IPS DF 19.7 (cell line): Measurements from ENCODE around the gene ADGRE3.
"Not testable (repeated sequence)": the region's sequence is repeated elsewhere in the genome, so short reads cannot be mapped to it uniquely, and the experiment has no call there.

Experiments
- DNase-seq: peaks from one replicate; pipeline ENCODE4 v3.0.0-alpha.2; 2013; ENCODE audit warnings: low read depth, low spot score

ADGRE3 gene

DNA sequence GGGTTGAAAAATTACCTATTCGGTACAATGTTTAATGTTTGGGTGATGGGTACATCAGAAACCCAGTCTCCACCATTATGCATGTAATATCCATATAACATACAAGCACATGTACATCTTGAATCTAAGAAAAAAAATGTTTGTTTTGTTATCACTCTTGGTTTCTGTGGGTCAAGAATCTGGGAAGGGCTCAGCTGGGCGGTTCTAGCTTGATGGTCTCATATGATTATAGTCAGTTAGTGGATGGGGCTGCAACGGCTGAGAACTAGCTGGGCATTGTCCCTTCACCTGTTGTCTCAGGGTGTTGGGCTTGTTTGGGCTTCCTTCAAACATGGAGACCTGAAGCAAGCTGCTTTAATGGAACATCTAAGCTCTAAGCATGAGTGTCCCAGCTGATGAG lies 4.7 kb downstream of the ADGRE3 start:
- no peak for DNase-seq

DNA sequence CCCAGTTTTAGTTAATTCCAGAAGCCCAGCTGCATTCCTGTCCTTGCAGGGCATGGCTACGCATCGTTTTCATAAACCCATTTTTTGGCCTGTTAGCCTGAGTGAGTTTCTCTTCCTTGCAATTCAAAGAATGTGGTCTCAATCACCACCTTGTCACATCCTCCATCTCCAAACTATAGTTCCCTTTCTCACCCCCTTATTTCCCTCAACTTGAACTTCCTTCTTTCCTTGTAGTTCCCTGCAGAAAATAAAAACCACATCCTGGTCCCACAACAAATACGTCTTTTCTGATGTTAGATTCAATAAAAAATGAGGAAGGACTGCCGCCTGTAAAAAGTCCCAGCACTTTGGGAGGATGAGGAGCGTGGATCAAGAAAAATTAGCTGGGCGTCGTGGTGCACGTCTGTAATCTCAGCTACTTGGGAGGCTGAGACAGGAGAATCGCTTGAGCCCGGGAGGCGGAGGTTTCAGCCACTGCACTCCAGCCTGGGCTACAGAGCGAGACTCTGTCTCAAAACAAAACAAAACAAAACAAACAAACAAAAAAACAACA lies 13.2 kb downstream of the ADGRE3 start:
- no peak for DNase-seq

DNA sequence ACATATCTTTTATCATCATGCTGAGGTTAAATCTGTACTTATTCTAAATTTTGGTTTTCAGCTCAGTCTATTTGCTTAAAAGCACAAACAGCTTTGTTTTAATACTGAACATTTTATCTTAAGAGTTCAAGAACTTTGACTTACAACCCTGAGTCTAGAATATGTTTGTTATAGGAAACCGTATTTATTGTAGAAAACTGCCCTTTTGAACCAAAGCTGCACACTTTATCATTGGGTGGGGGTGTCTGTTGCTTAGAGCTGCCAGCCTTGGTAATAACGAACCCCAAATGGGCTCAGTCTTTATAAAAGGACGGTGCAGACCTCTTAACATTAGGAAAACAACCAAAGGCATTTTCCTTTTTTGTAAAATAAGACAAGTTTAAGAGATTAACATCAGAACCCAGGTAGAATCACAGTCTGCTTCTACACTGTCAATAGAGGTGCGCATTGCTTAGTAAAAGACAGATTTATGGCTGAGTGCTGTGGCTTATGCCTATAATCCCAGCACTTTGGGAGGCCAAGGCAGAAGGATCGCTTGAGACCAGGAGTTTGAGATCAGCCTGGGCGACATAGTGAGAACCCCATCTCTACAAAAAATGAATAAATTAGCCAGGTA lies 14.7 kb downstream of the ADGRE3 start:
- no peak for DNase-seq

DNA sequence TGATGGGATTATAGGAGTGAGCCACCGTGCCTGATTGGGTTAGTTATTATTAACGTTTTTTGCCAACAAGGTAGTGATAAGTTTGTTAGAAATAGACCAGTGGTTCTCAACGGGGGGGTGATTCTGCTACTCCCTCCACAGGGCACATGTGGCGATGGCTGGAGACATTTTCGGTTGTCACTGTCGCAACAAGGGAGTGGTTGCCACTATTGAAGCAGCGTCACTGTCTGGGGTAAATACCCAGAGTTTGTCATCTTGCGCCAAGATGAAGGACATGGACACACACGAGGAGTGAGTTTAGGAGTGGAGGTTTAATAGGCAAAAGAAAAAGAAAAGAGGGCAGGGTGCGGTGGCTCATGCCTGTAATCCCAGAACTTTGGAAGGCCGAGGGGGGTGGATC lies 18.9 kb downstream of the ADGRE3 start:
- DNase-seq: no peak

DNA sequence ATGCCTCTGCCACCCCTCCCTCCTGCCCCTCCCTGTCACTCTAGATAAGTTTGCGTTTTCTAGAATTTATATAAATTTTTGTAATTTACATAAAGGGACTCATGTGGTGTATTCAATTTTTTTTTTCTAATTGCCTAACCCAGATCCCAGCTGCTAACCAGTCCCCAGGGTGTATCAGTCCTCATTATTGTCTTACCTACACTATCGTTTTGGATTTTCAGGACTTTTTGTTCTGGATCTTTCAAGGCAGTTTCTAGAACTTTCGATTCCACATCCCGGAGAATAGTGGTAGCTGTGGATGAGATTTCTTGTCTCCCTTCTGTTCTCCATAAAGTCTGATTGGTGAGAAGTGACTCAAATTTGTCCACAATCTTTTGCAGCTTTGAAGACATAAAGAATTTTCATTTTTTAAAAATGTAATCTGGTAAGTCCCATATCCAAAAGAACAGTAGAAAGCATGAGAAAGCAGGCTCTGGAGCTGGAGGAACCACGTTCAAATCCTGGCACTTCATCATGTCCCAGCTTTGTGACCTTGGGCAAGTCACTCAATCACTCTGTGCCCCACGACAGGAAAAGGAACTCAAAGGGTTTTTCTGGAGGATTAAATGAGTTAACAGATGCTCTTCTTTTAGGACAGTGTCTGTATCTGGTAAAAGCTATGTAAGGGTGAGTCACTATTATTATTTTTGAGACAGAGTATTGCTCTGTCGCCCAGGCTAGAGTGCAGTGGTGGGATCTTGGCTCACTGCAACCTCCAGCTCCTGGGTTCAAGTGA lies 19.7 kb downstream of the ADGRE3 start:
- no peak for DNase-seq

DNA sequence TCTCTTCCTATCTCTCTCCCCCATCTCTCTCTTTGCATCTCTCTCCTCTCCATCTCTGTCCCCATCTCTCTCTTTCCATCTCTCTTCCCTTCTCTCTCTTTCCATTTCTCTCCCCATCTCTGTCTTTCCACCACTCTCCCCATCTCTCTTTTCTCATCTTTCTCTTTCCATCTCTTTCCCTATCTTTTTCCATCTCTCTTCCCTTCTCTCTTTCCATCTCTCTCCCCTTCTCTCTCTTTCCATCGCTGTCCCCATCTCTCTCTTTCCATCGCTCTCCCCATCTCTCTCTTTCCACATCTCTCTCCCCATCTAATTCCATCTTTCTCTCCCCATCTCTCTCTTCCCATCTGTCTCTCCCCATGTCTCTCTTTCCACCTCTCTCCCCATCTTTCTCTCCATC lies 24.5 kb downstream of the ADGRE3 start:
- DNase-seq: no peak

DNA sequence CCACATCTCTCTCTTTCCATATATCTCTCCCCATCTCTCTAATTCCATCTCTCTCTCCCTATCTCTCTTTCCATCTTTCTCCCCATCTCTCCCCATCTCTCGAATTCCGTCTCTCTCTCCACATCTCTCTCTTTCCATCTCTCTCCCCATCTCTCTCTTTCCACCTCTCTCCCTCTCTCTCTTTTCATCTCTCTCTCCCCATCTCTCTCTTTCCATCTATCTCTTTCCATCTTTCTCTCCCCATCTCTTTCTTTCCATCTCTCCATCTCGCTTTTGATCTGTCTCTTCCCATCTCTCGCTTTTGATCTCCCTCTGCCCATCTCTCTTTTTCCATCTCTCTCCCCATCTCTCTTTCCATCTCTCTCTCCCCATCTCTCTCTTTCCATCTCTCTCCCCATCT lies 25.6 kb downstream of the ADGRE3 start:
- no peak for DNase-seq

DNA sequence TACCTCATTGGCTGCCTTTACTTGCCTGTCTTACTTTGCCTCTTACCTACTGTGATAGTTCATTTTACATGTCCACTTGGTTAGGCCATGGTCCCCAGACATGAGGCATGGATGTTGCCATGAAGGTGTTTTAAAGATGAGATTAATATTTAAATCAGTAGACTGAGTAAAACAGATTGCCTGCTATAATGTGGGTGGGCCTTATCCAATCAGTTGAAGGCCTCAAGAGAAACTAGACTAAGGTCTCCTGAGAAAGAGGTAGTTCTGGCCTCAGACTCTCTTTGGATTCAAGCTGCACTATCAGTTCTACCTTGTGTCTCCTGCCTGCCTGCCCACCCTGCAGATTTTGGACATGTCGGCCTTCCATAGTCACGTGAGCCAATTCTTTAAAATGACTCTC lies 26.1 kb downstream of the ADGRE3 start:
- DNase-seq: no peak

DNA sequence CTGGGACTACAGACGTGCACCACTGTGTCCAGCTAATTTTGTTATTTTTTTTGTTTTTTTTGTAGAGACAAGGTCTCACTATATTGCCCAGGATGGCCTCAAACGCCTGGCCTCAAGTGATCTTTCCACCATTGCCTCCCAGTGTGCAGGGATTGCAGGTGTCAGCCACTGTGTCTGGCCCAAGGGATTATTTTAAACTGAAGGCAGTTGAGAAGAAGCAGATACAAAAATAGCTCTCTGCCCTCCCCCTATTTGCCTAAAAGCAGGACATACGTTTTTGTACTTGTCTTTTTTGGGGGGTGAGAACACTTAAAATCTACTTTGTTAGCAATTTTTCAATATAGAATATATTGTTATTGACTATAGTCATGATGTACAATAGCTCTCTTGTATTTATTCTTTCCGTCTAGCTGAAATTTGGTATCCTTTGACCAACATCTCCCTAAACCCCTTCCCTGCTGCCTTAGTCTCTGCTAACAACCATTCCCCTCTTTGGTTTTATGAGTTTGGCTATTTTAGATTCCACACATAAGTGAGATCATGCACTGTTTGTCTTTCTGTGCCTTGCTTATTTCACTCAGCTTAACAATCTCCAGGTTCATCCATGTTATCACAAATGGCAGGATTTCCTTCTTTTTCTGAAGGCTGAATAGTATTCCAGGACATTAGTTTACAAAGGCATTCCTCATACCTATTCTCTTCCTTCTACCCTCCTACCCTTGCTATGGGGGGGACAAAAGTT lies 34.9 kb downstream of the ADGRE3 start:
- no peak for DNase-seq

DNA sequence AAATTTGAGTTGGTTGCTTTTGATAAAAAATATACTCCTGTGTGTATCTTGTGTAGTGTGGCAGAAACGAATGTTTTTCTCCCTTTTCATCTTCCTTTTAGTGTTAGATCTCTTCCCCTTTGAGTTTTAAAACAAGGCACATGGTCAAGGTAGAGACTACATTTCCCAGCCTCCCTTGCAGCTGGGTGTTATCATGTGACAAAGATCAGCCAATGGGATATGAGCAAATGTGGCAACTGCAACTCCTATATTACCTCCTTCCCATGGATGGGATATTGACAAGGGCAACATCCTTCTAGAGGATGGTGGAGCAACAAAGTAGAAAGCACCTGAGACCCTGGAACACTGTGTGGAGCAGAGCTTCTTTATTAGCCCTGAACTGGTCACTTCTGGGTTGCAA lies 42.4 kb downstream of the ADGRE3 start:
- DNase-seq: peak; percentile 70

DNA sequence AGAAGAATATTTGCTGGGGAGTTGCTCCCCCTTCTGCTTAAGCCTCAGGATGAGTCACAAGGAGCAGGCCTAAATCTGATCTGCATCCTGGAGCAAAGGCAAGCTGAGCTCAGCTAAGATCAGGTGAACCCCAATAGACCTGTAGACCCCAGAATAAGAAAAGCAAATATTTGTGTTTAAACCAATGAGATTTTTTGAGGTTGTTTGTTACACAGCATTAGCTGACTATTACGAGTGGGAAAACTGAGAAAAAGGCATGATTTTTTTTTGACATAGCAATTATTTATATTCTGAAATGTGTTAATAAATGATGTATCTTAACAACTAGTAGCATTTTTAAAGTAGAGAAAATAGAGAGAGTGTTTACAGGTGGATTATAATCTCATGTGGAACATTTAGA lies 45.1 kb downstream of the ADGRE3 start:
- no peak for DNase-seq

DNA sequence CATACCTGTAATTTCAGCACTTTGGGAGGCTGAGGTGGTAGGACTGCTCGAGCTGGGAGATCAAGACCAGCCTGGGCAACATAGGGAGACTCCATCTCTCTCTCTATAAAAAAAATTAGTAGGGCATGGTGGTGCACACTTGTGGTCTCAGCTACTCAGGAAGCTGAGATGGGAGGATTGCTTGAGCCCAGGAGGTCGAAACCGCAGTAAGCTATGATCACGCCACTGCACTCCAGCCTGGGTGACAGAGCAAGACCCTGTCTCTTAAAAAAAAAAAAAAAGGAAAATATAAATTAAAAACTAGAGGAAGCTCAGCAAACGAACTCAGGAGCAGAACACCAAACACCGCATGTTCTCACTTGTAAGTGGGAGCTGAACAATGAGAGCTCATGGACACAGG lies 50.2 kb downstream of the ADGRE3 start:
- not testable (repeated sequence) for DNase-seq

DNA sequence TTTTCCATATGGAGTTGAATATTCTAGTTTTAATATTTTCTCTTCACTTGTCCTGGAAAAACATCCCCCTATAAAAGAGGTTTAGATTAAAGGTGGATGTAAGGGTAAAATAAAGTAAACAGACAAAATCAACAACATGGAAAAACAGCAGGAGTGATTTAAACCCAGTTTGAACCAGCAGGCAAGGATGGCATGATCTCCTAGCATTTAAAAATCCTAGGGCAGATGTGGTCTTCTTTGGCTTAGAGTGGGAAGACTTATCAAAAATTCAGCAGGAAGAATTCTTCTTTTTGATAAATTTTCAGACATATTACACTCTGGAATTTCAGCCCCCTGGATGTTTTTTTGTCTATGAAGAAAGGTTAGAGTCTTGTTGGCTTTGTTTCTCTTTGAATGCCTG lies 55.2 kb downstream of the ADGRE3 start:
- DNase-seq: no peak

DNA sequence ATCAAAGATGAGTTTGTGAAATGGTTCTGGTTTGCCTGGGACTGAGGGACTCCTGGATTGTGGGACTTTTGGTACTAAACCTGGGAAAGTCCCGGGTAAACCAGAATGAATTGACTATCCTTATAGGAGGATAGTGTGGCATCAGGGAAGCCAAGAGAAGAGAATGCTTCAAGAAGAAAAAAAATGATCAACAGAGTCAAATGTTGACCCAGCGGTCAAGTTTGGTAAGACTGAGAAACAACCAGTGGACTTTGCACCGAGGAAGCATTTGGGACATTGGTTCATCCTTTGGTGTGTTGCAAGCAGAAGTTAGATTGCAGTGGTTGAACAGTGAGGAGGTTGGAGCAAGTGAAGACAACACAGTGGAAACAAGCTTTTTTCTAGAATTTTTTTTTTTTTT lies 58.2 kb downstream of the ADGRE3 start:
- DNase-seq: no peak

DNA sequence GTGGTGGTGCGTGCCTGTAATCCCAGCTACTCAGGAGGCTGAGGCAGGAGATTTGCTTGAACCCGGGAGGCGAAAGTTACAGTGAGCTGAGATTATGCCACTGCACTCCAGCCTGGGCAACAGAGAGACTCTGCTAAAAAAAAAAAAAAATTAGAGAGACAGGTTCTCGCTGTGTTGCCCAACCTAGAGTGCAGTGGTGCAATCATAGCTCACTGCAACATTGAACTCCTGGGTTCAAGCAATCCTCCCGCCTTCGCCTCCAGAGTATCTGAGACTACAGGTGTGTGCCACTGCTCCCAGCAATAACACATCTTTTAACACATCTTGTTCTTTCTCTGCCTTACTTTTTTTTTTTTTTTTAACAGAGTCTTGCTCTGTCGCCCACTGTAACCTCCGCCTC lies 59.0 kb downstream of the ADGRE3 start:
- DNase-seq: no peak

DNA sequence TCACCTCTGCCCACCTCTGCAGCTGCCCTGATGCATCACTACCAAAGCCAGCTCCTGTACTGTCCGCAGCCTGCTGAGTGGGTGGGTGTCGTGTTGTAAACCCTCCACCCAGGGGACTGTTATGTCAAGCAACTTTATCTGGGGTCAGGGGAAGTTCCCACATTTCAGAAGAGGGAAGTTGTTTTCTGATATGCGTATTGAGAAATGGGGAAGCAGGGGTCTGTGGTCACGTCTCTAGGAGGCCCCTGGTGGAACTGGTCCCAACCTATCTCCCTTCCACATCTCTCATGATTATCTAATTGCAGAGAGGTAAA lies 60.6 kb downstream of the ADGRE3 start:
- DNase-seq: no peak

DNA sequence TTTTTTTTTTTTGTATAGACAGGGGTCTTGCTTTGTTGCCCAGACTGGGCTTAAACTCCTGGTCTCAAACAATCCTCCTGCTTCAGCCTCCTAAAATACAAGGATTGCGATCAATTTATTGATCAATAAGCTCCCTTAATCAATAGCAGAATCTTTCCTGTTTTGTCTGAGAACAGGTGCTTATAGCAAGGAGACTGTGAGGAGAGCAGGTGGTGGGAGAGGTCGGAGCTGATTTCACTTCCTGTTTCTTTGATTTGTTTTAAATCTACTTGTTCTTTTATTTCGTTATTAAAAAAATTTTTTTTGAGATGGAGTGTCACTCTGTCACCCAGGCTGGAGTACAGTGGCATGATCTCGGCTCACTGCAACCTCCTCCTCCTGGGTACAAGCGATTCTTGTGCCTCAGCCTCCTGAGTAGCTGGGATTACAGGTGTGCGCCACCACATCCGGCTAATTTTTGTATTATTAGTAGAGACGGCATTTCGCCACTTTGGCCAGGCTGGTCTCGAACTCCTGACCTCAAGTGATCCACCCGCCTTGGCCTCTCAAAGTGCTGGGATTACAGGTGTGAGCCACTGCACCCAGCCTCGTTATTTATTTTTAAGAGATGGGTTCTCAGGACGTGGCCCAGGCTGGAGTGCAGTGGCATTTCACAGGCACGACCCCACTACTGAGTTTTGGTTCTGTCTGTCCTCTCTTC lies 61.1 kb downstream of the ADGRE3 start:
- not testable (repeated sequence) for DNase-seq

DNA sequence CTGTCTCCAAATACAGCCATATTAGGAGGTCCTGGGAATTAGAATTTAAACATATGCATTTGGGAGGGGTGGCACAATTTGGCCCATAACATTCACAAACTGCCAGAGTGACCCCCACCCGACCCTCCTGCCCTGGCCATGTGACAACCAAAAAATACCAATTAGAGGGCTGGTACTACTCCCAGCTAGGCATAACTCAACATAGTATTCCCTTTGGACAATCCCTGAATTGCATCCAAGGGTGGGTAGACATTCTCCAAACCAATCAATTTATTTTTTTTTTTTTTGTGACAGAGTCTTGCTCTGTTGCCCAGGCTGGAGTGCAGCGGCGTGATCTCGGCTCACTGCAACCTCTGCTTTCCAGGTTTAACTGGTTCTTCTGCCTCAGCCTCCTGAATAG lies 62.0 kb downstream of the ADGRE3 start:
- no peak for DNase-seq

DNA sequence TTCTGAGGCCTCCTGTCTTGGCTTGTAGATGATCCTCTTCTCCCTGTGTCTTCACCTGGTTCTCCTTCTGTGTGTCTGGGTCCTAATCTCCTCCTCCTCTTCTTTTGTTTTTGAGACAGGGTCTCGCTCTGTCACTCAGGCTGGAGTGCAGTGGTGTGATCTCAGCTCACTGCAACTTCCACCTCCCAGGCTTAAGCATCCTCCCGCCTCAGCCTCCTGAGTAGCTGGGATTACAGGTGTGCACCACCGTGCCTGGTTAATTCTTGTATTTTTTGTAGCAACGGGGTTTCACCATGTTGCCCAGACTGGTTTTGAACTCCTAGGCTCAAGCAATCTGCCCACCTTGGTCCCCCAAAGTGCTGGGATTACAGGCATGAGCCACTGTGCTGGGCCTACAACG lies 62.4 kb downstream of the ADGRE3 start:
- not testable (repeated sequence) for DNase-seq

DNA sequence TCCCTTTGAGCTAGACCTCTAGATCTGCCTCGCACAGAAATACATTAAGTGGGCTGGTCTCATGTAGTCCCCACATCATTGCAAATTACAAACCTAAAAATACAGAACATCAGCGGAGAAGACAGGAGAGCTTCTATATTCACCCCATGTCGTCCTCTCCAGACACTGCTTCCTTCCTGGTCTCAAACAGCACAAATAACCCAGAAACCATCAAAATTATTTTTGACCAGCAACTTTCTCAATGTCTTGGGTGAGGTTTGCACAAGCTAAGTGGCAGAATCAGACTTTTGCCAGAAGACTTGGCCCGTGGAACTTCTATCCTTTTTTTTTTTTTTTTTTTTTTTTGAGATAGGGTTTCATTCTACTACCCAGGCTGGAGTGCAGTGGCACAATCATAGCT lies 63.6 kb downstream of the ADGRE3 start:
- DNase-seq: no peak

DNA sequence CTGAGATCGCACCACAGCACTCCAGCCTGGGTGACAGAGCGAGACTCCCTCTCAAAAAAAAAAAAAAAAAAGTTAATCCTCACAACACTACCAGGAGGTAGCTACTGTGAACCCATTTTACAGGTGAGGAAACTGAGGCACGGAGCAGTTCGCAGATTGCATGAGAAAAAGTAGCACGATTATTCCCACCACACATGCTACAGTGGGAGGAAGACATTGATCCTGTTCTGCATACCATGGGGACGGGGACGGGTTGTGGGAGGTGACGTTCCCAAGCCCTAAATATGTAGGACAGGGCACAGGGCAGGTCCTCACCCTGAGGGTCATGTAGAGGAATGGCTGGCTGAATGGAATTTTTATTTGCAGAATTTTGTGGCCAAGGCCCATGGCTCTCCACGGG lies 68.0 kb downstream of the ADGRE3 start:
- DNase-seq: no peak

DNA sequence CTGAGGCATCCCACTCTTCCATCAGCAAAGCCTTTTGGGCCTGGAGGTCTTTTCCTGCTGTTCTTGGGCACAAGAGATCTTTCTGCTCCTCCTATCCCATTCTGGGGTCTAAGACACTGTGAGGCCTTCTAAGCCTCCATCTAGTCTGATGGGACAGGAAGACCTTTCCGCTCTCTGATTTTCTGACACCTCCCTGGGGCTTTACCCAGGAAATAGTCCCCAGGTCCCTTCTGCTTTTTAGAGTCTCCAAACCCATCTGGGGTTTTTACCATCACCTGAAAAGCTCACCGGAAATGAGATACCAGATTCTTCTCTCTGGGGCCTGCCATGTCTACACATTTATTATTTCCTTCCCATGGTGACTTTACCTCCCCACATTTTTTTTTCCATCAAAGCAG lies 70.7 kb downstream of the ADGRE3 start:
- DNase-seq: no peak
